Measurements from ENCODE around the gene MLST8.

DNA sequence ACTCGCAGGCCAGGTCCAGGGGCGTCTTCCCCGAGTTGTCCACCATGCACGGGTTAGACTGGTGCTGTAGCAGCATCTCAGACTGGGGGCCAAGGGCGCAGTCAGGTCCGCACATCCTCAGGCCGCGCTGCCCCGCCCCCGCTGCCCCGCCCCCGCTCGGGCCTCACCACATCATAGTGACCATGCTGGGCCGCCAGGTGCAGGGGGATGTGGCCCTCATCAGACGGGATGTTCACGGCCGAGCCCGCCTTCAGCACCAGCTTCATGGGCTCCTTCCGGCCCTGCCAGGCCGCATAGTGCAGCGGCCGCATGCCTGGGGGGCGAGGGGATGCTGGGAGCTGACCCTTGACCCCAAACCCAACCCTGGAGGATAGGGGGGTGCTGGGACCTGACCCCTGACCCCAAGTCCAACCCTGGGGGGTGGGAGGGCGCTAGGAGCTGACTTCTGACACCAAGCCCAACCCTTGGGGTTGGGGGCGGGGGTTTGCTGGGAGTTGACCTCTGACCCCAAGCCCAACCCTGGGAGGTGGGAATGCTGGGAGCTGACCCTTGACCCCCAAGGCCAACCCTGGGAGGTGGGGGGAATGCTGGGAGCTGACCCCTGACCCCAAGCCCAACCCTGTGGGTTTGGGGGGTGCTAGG is 15.9 kb upstream of the MLST8 start:
- TF ChIP-seq, protein P1, sequence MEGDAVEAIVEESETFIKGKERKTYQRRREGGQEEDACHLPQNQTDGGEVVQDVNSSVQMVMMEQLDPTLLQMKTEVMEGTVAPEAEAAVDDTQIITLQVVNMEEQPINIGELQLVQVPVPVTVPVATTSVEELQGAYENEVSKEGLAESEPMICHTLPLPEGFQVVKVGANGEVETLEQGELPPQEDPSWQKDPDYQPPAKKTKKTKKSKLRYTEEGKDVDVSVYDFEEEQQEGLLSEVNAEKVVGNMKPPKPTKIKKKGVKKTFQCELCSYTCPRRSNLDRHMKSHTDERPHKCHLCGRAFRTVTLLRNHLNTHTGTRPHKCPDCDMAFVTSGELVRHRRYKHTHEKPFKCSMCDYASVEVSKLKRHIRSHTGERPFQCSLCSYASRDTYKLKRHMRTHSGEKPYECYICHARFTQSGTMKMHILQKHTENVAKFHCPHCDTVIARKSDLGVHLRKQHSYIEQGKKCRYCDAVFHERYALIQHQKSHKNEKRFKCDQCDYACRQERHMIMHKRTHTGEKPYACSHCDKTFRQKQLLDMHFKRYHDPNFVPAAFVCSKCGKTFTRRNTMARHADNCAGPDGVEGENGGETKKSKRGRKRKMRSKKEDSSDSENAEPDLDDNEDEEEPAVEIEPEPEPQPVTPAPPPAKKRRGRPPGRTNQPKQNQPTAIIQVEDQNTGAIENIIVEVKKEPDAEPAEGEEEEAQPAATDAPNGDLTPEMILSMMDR (IDR thresholded peaks at IDR 0.05) = no peak
- no peak for TF ChIP-seq POLR2A (IDR thresholded peaks at IDR 0.05)

Data from body of pancreas (tissue), 4 donors.